ENCODE results near the gene NR2C2AP. TPM values are rescaled to one million over a fixed set of nuclear protein-coding genes. Genes with fewer than 3 reads are reported as not detected.
"Not testable (repeated sequence)": the region's sequence is repeated elsewhere in the genome, so short reads cannot be mapped to it uniquely, and the experiment has no call there.

The NR2C2AP gene
- total RNA-seq, 2 experiments from 2014 or later = 34.7 to 46.6 TPM

GRCh38 chr19:19179548-19180441, 23.4 kb downstream of the NR2C2AP start:
- no peak for ATAC-seq
- no peak for DNase-seq
- H3K27ac Mint-ChIP-seq = no peak overlapping the region
- no peaks in the 10 kb centered on the region for H3K4me1 Mint-ChIP-seq
- peaks cover 27% of the 10 kb centered on the region for H3K36me3 Mint-ChIP-seq (ENCODE audit: low read depth)
- H3K27me3 Mint-ChIP-seq = no peaks in the 10 kb centered on the region
- intact Hi-C loops (cut with DNase I, micrococcal nuclease) = no loop called here
- ChIA-PET POLR2A (no interaction called here), CTCF (no interaction called here)
- peaks cover 2% of the 10 kb centered on the region for H3K9me3 Mint-ChIP-seq (ENCODE audit: low read depth)
- H3K4me3 Mint-ChIP-seq = no peak overlapping the region

GRCh38 chr19:19176950-19177349, 26.3 kb downstream of the NR2C2AP start:
- Mint-ChIP-seq H3K4me3 (no peak overlapping the region), H3K4me1 (no peaks in the 10 kb centered on the region), H3K9me3 (ENCODE audit: low read depth) (peaks cover 2% of the 10 kb centered on the region), H3K27ac (no peak overlapping the region), H3K27me3 (no peaks in the 10 kb centered on the region), H3K36me3 (ENCODE audit: low read depth) (peaks cover 19% of the 10 kb centered on the region)
- ATAC-seq (no peak), DNase-seq (no peak)
- intact Hi-C loops (cut with DNase I, micrococcal nuclease) = no loop called here
- ChIA-PET CTCF (interaction anchor here (0.6 kb wide), 2 partner anchors 8 to 226 kb away, joined by 3 read pairs; no protein-coding TSS in a partner anchor), POLR2A (no interaction called here)

GRCh38 chr19:19173243-19173642, 30.0 kb downstream of the NR2C2AP start:
- CTCF ChIA-PET = interaction anchor here (0.5 to 1.8 kb wide), 3 partner anchors 17 to 73 kb away, joined by 3 to 9 read pairs (median 3); no protein-coding TSS in a partner anchor
- DNase-seq; intact Hi-C loops (cut with DNase I, micrococcal nuclease); POLR2A ChIA-PET; H3K27me3 Mint-ChIP-seq; H3K4me3 Mint-ChIP-seq; H3K9me3 Mint-ChIP-seq (ENCODE audit: low read depth); H3K27ac Mint-ChIP-seq; H3K36me3 Mint-ChIP-seq (ENCODE audit: low read depth); ATAC-seq: not testable (repeated sequence)
- peaks cover 13% of the 10 kb centered on the region for H3K4me1 Mint-ChIP-seq

GRCh38 chr19:19171821-19172532, 31.2 kb downstream of the NR2C2AP start:
- Mint-ChIP-seq H3K27ac (no peak overlapping the region), H3K36me3 (ENCODE audit: low read depth) (peaks cover 7% of the 10 kb centered on the region), H3K4me1 (peaks cover 13% of the 10 kb centered on the region), H3K27me3 (no peaks in the 10 kb centered on the region), H3K9me3 (ENCODE audit: low read depth) (no peaks in the 10 kb centered on the region), H3K4me3 (no peak overlapping the region)
- POLR2A ChIA-PET = no interaction called here
- DNase-seq (no peak), ATAC-seq (no peak)
- intact Hi-C loops (cut with DNase I, micrococcal nuclease) = no loop called here
- CTCF ChIA-PET = interaction anchor here (1.4 kb wide), 1 partner anchor 26 kb away, joined by 3 read pairs; no protein-coding TSS in a partner anchor

GRCh38 chr19:19170873-19171672, 32.1 kb downstream of the NR2C2AP start:
- Mint-ChIP-seq H3K4me3 (no peak overlapping the region), H3K9me3 (ENCODE audit: low read depth) (no peaks in the 10 kb centered on the region), H3K27ac (no peak overlapping the region), H3K27me3 (no peaks in the 10 kb centered on the region), H3K36me3 (ENCODE audit: low read depth) (peaks cover 2% of the 10 kb centered on the region), H3K4me1 (peaks cover 13% of the 10 kb centered on the region)
- ATAC-seq (no peak), DNase-seq (no peak)
- ChIA-PET POLR2A (no interaction called here), CTCF (interaction anchor here (1.4 kb wide), 1 partner anchor 25 kb away, joined by 3 read pairs; no protein-coding TSS in a partner anchor)
- intact Hi-C loops (cut with DNase I, micrococcal nuclease) = no loop called here

- H3K36me3 Mint-ChIP-seq (ENCODE audit: low read depth) = no peaks in the 10 kb centered on the region
- peak; percentile 90 for DNase-seq
- H3K9me3 Mint-ChIP-seq (ENCODE audit: low read depth) = no peaks in the 10 kb centered on the region
- intact Hi-C loops (cut with DNase I, micrococcal nuclease) = no loop called here
- ChIA-PET POLR2A (no interaction called here), CTCF (interaction anchor here (0.7 to 1.4 kb wide), 4 partner anchors 14 to 55 kb away, joined by 3 to 4 read pairs (median 3); no protein-coding TSS in a partner anchor)
- peak; percentile 93 for ATAC-seq
- peaks cover 13% of the 10 kb centered on the region for H3K4me1 Mint-ChIP-seq
- H3K27me3 Mint-ChIP-seq = no peaks in the 10 kb centered on the region
- H3K27ac Mint-ChIP-seq = no peak within 1 kb of the TSS
- H3K4me3 Mint-ChIP-seq = no peak within 1 kb of the TSS
These were observed 33.0 kb downstream of the NR2C2AP start, which contains the start of gene MEF2B for GRCh38 chr19:19170053-19170872. Gene MEF2B, minus strand, starts transcription at chr19:19170263. Its CDS starts 19,528 bp downstream, at chr19:19150735.

- no peak for DNase-seq
- H3K4me3 Mint-ChIP-seq = no peak overlapping the region
- no peaks in the 10 kb centered on the region for H3K36me3 Mint-ChIP-seq (ENCODE audit: low read depth)
- H3K9me3 Mint-ChIP-seq (ENCODE audit: low read depth) = no peaks in the 10 kb centered on the region
- ChIA-PET POLR2A (no interaction called here), CTCF (interaction anchor here (0.7 to 1.5 kb wide), 5 partner anchors 13 to 56 kb away, joined by 3 to 4 read pairs (median 3); no protein-coding TSS in a partner anchor)
- H3K4me1 Mint-ChIP-seq = peaks cover 13% of the 10 kb centered on the region
- intact Hi-C loops (cut with DNase I, micrococcal nuclease) = no loop called here
- H3K27ac Mint-ChIP-seq = no peak overlapping the region
- H3K27me3 Mint-ChIP-seq = no peaks in the 10 kb centered on the region
- ATAC-seq = no peak
These were observed 33.8 kb downstream of the NR2C2AP start for GRCh38 chr19:19169236-19170052.

- H3K27ac Mint-ChIP-seq = no peak overlapping the region
- no peak overlapping the region for H3K4me3 Mint-ChIP-seq
- no peak for ATAC-seq
- intact Hi-C loops (cut with DNase I, micrococcal nuclease) = no loop called here
- peaks cover 13% of the 10 kb centered on the region for H3K4me1 Mint-ChIP-seq
- DNase-seq = no peak
- ChIA-PET CTCF (interaction anchor here (0.6 kb wide), 1 partner anchor 32 kb away, joined by 3 read pairs; no protein-coding TSS in a partner anchor), POLR2A (no interaction called here)
- no peaks in the 10 kb centered on the region for H3K27me3 Mint-ChIP-seq
- H3K9me3 Mint-ChIP-seq (ENCODE audit: low read depth) = no peaks in the 10 kb centered on the region
- H3K36me3 Mint-ChIP-seq (ENCODE audit: low read depth) = no peaks in the 10 kb centered on the region
These were observed 35.6 kb downstream of the NR2C2AP start for GRCh38 chr19:19167612-19168011.

- no peaks in the 10 kb centered on the region for H3K36me3 Mint-ChIP-seq (ENCODE audit: low read depth)
- H3K9me3 Mint-ChIP-seq (ENCODE audit: low read depth) = no peaks in the 10 kb centered on the region
- CTCF ChIA-PET = no interaction called here
- H3K27me3 Mint-ChIP-seq = no peaks in the 10 kb centered on the region
- no peak for ATAC-seq
- H3K4me1 Mint-ChIP-seq = peaks cover 8% of the 10 kb centered on the region
- H3K27ac Mint-ChIP-seq = no peak overlapping the region
- intact Hi-C loops (cut with DNase I, micrococcal nuclease) = no loop called here
- POLR2A ChIA-PET = no interaction called here
- DNase-seq = no peak
- no peak overlapping the region for H3K4me3 Mint-ChIP-seq
These were observed 37.8 kb downstream of the NR2C2AP start for GRCh38 chr19:19165396-19165795.

GRCh38 chr19:19162495-19162894, 40.7 kb downstream of the NR2C2AP start:
- Mint-ChIP-seq H3K27me3 (no peaks in the 10 kb centered on the region), H3K36me3 (ENCODE audit: low read depth) (no peaks in the 10 kb centered on the region), H3K4me1 (no peaks in the 10 kb centered on the region), H3K27ac (no peak overlapping the region), H3K4me3 (no peak overlapping the region), H3K9me3 (ENCODE audit: low read depth) (no peaks in the 10 kb centered on the region)
- POLR2A ChIA-PET = no interaction called here
- no peak for DNase-seq
- intact Hi-C loops (cut with DNase I, micrococcal nuclease) = no loop called here
- ATAC-seq = no peak
- CTCF ChIA-PET = interaction anchor here (0.6 kb wide), 1 partner anchor 603 kb away, joined by 3 read pairs; no protein-coding TSS in a partner anchor
